SIG-M5 (cell line): ENCODE data around the gene CFAP298.
A peak's percentile ranks its signal among the peaks of the same experiment; 100 is the strongest.

Experiments
- DNase-seq: peaks from one replicate; lab custom pipeline; 2025; lab: John Stamatoyannopoulos, UW

The CFAP298 gene

DNA sequence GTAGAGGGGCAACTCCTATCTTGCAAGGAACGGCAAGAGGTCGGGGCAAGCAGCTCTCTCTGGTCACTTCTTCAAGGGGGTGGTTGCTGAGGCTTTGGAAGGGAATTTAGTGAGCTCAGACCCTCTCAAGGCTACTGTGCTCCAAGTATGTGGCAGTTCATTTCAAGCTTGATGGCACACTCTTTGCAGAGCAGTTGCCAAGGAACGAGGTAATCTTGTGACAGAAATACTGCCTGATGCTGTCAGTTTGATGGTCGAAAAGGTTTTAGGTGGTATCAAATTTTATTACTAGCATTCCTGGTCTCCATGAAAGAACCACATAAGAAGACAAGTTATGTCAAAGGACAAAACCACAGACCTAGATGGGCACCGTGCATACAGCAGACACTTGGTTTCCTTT is 13.1 kb downstream of the CFAP298 start:
- DNase-seq: no peak

DNA sequence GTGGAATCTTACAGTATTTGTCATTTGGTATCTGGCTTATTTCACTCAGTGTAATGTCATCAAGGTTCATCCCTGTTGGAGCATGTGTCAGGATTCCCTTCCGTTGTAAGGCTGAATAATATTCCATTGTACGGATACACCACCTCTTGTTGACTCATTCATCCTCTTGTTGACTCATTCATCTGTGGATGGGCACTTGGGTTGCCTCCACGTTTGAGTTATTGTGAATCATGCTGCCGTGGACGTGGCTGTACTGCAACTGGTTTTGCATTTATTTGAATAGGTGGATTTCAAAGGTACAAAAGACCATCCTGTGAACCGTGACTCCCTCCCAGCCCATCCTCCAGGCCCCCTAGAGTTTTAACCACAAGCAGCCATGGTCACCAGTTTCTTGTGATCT is 15.0 kb downstream of the CFAP298 start:
- no peak for DNase-seq

DNA sequence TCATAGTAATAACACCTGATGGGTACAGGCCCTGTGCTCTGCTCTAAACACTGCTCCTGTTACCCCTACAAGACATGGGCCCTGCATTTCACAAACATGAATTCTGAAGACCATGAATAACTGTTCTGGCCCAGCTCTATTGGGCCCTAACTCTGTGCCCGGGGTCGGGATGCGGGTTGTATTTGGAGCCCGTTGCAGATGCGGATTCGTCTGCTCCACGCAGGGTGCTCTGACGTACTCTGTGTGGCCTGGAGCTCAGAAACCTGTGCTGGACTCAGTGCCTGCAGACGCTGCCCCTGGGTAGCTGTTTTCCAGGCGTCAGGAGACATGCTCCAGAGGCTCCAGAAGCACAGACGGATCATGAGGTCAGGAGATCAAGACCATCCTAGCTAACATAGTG is 16.7 kb downstream of the CFAP298 start:
- DNase-seq: no peak

DNA sequence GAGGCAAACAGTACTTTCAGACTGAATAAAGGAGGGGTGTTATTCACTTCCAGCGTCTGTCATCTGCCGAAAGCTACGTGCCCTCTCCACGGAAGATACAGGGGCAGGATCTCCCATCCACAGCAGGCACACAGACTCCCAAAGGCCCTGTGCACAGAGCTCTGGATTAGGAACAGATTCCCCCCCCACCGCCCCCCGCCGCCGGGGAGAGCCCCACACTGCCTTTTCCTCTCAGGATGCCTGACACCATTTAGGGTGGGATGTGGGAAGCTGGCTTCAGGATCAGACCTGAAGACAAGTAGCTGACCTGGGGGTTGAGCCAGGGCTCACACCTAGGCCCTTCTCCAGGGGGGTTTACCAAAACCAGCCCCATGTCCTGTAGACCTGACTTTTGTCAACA is 18.5 kb downstream of the CFAP298 start:
- no peak for DNase-seq

DNA sequence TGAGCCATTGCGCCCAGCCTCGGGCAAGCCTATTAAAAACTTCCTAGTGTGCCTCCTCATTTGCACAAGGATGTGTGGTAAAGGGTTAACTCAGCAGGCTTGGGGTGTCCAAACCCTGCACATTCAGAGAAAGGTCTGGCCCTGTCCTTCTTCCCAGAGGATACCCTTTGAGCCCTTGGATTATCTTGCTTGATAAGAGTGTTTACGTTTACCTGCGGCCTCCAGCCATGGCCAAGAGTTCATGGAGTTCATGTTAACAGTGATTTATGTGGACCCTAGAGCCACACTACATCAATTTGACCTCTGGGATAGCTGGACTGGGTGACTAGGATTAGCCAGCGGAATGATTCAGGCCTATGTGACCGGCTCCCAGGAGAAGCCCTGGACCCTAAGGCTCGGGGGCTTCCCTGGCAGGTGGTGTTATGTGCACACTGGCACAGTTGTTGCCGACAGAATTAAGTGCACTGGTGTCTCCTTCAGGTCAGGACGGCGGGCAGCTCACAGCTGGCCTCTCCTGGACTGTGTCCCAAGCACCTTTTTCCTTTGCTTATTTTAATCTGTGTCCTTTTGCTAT is 19.2 kb downstream of the CFAP298 start:
- DNase-seq: no peak

DNA sequence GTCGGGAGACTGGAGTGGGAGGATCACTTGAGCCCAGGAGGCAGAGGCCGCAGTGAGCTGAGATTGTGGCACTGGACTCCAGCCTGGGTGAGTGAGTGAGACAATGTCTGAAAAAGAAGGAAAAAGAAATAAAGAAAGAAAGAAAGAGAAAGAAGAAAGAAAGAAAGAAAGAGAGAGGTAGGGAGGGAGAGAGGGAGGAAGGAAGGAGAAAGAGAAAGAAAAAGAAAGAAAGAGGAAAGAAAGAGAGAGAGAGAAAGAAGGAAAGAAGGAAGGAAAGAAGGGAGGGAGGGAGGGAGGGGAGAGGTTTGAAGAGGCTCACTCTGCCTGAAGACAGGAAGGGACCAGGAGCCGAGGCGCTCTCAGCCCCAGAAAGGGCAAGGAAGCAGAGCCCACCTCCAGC is 22.0 kb downstream of the CFAP298 start:
- no peak for DNase-seq

DNA sequence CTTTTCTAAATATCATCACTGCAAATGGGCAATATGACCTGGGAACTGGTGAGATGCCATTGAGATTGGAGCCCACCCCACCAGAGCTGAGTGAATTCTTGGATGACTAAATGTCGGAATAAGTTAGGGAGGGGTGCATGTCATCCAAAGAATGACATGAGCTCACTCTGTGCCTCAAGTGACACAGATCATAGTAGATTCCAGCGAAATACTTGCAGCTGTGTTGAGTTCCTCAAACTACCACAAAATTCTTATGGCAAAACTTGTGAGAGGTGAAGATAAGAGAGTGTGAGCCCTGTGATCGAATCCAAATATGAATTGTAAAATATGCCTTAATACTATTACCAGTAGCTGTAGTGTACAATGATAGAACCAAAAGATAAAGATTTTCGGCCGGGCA is 24.5 kb downstream of the CFAP298 start:
- no peak for DNase-seq

DNA sequence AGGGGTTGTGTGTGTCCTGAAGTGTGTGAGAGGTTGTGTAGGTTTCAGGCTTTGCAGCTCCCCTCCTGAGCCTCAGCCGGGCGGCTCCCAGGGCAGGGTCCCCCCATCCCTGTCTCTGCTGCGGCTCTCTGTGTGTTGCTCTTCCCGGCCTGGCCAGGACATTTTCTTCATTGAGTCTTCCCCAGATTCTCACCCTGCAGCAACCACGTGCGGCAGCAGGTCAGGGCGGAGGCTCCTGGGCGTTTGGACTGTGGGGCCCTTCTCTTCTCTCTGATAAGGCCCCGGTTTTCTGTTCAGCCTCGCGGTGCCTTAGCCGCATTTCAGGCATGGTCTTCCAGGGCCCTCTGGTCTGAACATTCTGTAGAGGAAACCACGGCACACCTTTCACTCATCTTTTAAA is 25.1 kb downstream of the CFAP298 start:
- DNase-seq: no peak

DNA sequence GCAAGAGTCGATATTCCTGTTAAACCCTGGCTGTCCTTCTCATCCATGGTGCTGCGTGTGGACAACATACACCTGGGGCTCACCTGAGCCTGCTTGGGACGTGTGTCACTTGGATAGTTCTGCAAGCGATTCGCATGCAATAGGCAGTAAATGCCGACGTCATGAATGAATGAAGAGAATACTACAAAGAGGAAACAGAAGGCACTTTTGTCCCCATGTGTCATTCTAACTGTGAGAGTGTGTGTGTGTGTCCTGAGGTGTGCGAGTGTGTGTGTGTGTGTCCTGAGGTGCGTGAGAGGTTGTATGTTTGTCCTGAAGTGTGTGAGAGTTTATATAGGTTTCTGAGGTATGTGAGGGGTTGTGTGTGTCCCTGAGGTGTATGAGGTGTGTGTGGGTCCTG is 26.2 kb downstream of the CFAP298 start:
- DNase-seq: no peak

DNA sequence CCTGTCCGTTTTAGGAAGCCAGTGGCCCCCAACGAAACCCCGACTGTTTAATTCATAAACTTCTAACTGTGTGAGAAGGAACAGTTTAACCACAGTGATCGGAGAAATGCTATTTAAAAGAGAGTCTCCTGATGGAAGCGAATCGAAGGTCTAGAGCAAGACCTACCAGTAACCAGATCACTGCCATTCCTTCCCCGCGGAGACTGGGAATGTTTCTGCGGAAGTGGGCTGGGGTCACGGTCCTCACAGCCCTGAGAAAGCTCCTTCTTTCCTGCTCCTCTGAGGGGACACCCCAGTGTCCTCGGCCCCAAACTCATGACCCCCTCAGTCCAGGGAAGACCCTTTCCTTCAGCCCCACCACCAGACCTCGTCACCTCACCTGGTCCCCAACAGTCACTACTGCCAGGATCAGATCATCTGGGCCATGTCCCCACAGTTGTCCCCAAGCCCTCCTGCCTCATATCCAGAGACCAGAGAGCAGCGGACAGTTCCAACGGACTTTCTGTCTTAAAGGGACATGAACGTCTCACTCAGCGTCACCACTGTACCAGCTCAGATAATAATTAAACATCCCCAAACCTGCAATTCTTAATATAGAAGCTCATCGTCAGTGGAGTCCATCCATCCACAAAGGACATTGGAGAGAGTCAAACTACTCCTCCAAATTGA is 27.0 kb downstream of the CFAP298 start, which contains the start of gene TCP10L:
TCP10L (minus strand) TSS at position 482 of the 669 bp plus-strand sequence. CDS start 1,219 bp downstream, outside the sequence.
- no peak for DNase-seq

DNA sequence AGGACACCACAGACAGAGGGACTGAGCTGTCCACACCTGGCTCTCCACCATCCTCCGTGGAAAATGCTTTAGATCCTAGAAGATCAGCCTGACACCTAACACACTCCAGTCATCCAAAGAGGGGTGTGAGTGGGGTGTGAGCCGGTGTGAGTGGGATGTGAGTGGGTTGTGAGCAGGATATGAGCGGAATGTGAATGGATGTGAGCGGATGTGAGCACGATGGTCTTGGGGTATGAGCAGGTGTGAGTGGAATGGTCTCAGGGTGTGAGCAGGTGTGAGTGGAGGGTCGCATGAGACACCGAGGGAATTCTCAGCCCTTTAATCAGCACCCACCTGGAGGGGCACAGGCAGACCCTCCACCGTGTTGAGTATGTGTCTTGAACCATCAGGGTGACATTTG is 27.7 kb downstream of the CFAP298 start:
- no peak for DNase-seq

DNA sequence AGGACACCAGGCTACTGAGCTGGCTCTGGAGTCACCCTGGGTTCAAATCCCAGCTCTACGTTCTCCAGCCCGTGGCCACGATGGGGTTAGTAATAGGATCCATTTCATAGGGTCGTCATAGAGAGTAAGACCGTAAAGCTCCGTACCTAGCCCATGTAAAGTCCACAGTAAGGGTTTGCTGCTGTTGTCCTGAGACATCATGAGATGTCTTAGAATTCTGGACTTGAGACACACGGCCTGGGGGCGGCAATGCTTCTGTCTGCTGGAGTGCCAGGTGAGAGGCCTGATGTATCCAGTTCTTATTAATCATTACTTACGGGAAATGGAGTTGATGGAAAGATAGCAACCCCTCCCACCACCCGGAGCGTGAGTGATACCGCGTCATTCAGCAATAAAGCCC is 30.4 kb downstream of the CFAP298 start:
- no peak for DNase-seq

DNA sequence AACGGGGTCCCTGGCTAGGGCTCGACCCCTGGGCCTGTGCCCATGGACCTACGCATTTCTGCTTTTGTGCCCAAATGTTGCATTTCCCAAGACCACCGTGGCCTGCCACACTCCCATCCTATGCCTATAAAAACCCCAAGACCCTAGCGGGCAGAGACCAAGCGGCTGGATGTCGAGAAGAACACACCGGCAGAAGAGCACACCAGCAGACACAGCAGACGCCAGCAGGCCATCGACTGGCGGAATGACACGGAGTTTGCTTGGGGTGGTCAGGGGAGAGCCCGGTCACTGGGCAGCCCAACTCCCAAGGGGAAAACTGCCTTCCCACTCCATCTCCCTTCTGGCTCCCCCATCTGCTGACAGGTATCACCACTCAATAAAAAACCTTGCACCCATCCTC is 31.2 kb downstream of the CFAP298 start:
- no peak for DNase-seq

DNA sequence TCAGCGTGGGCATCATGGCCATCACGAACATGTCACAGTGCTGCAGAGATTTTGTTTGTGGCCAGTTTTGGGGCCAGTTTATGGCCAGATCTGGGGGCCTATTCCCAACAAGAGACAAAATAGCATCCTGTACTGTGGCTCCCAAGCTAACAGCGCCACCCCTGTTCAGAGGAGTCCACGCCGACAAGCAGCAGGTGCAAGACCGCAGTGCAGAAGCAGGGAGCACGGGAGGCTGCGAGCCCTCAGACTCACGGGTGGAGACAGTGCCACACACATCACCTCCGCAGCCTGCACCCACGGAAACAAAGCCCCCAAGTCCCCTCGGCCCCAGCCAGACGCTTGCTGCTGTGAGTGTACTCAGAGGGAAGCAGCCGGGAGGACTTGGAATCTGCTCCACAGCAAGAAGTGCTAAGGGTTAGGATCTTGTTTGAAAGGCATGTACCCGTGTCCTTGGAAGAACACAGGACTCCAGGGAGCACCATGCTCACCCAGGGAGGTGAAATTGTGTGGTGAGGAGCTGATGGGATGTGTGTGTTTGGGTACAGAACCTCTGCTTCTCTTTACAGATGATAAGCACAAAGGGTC is 34.0 kb downstream of the CFAP298 start:
- DNase-seq: no peak

DNA sequence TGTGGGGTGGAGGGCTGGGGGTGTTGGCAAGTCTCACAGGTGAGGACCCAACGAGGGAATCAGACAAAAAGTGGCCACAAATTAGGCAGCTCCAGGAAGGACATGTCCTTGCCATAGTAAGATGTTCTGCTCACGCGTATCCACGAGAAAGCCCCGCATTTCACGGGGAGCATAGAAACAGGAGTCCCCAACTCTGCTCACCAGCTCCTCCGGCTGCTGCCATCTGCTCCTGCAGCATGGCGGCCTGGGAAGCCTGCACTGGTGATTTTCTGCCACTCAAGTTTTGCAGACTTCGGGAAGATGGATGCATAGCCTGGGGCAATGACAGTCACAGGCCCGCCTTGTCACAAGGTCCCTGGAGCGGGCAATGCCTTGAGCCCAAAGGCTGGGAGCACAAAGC is 36.2 kb downstream of the CFAP298 start:
- no peak for DNase-seq

DNA sequence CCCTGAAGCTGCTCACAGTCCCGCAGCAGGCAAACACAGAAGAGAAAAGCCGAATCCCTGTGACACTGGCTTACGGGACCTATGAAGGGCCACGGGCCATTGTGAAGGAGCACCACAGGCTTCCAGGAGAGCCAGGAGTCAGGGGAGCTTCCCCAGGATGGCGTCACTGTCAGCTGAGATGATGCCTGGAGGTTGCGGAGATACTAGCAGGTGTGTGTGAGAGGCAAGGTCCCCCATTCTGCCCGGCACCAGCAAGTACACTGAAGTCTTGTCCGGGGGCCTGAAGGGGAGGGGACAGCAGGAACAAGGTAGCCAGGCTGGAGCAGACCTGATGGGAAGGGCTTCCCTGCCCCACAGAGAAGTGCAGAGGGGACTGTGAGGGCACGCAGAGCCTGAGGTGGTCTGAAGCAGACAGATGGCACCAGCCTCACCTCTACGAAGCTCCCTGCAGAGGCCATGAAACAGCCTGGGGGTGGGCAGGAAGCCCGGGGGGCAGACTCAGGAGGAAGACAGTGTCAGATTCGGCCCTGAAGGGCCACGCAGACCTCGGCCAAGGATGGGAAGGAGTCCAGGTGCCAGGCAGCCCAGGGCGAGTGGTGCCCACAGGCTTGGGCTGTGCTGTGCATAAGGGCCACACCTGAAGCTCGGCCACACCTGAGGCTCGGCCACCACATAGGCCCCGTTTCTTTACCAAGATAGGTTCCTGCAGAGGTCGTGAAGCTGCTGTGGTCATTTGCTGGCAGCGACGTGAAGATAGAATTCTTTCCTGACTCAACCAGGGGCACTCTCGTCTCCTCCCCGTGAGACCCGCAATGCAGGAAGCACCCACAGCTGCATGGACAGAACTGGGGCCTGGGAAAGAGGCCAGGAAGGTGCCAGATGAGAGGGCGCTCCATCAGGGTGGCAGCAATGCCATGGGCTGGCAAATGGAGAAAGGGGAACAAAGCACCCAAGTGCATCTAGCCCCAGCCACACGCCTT is 36.9 kb downstream of the CFAP298 start:
- DNase-seq: no peak

DNA sequence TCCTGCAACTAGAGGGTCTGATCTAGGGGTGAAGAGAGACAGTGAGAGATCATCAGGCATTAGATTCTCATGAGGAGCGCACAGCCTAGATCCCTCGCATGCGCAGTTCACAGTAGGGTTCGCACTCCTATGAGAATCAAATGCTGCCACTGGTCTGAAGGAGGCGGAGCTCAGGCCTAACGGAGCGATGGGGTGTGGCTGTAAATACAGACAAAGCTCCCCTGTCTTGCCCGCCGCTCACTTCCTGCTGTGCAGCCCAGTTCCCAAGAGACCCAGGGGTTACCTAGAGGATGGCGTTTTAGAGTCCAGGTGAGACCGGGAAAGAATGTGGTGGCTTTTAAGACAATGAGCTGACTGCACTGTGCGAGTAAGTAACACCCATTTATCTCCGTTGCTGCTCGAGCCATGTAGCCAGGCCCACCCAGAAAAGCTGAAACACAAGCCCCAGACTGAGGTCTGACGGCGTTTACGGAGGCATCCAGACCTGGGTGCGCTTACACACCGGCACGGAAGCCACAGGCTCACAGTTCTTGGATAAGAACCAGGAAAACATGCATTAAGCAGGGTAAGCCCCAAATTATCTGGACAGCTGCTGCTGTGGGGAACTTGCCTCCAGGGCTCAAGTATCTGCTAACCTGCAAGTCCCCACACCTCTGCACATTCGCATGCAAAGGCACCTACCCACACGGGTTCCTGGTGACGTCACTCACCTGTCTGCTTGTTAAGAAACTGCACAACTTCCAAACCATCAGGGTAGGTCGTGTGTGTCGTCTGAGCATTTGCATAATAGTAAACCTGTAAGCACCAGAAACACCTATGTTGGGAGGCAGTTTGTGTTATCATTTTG is 39.4 kb downstream of the CFAP298 start:
- DNase-seq: no peak

DNA sequence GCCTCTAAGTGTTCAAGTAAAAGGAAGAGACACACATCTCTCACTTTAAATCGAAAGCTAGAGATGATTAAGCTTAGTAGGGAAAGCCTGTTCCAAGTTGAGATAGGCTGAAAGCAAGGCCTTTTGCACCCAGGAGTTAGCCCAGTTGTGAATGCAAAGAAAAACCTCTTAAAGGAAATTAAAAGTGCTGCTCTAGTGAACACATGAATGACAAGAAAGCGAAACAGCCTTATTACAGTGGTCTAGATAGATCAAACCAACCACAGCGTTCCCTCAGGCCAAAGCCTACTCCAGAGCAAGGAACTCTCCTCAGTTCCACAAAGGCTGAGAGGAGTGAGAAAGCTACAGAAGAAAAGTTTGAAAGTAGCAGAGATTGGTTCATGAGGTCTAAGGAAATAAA is 41.7 kb downstream of the CFAP298 start:
- DNase-seq: no peak

DNA sequence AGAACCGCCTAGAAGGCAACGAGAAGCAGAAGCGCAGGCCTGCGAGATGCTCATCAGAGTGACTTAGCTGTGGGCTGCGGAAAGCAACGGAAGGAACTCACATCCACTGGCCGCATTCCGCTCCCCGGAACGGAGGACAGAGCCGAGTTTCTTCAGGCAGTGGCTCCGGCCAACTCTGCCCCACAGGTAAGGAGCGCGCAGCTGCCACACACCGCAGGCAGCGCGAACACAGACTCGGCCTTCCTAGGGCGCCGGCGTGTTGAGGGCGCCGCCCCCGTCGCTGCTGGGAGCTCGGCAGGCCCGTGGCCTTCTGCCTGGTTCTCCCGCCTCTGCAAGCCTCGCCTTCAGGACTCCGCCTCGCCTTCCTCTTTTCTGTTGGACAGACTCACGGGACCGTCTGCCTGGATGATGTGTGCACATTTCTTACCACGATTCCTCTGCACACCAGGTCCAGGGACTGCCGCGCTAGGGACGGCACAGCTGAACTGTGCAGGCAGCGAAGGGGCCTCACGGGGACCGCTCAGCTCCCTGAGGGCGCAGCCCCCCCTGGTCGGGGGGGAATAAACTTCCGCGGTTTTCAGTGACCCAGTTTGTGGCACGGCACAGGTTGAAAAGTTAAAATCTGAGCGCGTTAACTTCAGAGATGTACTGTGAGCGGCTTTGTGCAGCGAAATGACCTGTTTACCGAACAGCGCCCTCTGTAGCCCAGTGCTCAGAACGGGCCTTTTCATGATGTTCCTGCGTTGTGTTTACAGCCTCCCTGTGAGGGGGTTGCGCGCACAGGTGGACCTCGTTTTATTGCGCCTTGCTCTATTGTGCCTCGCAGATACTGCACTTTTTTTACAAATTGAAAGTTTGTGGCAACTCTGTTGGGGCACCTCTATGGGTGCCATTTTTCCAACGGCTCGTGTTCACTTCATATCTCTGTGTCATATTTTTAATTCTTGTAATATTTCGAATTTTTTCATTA is 42.6 kb downstream of the CFAP298 start:
- DNase-seq: peak; percentile 46

DNA sequence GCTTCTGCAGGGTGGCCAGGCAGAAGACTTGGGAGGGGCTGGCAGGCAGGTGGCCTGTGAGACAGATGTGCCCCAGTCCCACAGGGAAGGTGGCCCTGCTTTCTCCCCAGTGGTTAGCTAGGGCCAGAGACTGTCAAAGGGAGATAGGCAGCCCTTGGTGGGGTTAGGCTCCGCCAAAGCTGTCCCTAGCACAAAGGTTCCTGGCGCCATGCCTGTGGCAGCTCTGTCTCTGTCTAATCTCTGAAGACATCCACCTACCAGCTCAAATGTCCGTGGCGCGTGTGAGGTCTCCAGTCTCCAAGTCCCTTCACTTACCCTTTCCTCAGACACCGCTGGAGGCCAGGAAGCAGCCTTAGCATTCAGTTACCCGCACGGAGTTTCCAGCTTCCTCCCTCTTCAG is 44.6 kb downstream of the CFAP298 start:
- no peak for DNase-seq
